NCI-H2171 treated with DMSO at 0.1 percent for 48 hours (cell line): Measurements from ENCODE around the gene SH3RF1.

Source experiments
- DNase-seq: peaks from one replicate; lab custom pipeline; 2025; lab: John Stamatoyannopoulos, UW

The SH3RF1 gene

DNA sequence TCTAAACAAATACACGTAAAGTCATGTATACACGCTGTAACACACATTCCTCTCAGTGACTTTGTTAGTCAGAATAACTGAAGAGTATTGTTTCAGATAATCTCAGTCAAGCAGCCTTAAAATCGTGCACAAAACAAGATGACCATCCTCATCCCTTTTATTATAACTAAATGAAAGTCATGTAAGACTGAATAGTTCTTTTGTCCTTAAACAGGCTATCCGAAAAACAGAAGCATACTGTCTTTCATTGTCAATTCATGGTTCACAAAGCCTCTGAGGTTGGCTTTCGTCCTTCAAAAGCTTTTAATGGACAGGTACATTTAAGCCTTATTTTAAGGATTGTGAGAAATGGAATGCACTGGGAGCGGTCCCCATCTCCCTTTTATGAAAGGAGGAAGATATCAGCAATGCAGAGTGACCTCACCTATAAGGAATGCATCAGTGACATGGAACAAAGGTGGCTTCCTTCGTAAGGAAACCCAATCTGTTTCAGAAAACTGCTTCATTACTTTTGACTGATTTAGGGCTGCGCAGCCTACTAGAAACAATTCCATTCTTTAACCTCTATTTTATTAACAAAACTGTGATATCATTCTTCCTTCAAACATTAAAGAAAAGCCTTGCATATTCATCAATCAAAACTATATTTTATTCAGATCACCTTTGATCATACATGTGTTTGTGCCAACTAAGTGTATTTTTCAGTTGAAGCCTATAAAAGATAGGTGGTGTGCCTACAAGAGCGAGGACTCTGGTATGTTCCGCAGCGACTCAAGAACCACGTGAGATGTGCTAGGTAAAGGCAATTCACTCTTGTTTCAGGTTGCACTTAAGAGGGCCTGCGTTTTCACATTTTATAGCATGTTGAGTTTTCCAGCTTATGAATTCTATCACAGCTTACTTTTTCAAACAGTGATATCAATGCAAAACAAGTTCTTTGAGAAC lies 19.2 kb downstream of the SH3RF1 start:
- no peak for DNase-seq

DNA sequence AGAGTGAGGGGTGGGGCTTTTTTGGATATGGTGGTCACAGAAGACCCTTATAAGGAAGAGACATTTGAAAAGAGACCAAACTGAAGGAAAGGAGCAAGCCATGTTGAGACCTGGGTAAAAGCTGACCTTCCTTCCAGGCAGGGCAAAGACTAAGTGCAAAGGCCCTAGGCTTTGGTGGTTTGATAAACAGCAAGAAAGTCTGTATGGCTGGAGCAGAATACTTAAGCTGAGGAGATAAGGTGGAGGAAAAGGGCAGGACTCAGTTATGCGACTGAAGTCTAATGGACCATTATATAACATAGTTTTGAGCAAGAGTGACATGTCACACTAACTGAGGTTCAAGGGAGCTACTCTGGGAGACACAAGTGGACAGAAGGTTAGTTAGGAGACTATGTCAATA lies 20.0 kb downstream of the SH3RF1 start:
- no peak for DNase-seq

DNA sequence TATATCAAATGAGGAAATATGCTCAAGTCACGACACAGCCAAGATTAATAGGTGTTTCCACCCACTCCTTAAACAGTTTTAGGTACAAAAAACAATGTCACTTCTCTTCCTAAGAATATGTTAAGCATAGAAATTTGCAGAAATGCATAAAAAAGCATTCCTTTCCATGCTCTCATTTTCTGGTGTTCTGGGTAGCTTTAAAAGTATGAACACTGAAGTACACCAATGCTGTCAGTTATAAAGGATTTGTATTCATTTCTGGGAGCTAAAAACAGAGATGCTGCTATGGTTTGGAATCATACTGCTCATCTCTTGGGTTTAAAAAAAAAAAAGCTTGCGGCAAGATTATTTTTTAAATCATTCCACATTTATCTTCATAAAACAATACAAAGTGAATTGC lies 20.8 kb downstream of the SH3RF1 start:
- DNase-seq = no peak

DNA sequence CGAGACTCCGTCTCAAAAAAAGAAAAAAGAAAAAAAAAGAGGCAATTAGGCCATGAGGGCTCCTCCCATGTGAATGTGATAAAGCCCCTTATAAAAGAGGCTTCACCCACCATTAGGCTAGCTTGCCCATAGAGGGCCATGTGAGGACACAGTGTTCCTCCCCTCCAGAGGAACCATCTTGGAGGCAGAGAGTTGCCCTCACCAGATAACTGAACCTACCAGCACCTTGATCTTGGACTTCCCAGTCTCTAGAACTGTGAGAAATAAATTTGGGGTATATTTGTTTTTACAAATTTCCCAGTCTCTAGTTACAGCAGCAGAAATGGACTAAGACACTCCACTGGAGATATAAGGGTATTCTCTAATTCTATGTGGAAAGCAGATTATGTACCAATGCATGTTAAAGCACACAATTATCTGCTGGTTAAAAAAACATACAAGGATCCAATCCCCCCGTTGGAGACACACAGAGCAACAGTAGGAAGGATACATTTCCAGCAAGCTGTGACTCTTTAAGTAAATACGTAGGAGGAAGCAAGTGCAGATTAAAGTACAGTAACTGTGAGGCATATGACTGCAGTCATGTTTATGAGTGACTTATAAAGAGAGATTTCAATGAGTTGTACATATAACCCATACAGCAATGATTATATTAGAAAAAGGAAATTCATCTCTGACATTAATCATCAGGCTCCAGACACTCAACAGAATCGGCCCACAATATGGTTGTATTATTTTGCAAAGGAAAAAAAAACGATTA lies 21.4 kb downstream of the SH3RF1 start:
- no peak for DNase-seq

DNA sequence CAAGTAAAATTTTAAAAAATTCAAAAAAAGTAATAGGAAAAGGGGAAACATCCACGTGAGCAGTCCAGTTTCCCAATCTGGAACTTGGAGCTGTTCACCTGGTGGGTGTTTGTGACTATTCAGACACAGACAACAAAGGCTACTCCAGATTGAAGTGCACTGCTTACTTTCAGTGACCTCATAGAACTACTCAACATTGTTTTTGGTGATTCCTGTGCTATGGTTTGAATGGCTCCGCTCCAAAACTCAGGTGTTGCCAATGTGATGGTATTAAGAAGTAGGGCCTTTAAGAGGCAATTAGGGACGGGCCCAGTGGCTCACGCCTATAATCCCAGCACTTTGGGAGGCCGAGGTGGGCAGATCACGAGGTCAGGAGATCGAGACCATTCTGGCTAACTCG lies 22.1 kb downstream of the SH3RF1 start:
- DNase-seq = no peak

DNA sequence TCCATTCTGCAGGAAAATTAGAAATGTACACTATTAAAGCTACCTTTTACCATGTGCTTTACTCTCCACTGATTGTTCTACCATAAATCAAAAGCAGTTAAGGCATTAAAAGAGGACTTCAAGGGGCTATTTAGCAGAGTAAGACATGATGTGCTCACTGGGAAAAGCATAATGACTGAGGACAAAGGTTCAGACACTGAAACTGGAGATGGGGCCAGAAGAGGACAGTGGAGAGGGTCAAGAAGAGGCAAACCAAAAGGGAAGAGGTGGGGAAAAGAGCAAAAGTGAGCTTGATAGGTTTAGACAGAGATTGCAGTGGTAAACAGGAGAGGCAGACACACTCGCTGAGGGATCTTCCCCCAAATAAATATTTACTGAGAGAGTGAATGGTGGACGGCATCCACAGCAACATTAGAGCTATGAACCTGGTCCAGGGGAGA lies 23.8 kb downstream of the SH3RF1 start:
- DNase-seq = no peak

DNA sequence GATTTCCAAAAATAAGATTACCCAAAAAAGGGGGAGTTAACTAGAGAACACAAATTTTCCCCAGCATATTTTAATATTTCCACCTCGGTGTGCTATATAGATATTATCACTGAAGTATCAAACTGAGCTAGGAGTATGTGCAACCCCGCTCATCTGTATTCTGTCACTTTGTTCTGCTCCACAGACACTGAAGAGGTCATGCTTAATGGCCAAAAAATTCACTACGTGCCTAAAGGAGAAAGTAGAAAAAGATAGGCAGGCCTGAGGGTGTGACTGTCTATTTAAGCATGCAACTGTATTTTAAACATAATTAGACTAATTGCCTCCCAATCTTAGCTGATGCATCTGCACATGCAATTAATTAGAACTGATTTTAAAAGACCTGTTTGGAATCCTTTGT lies 24.5 kb downstream of the SH3RF1 start:
- no peak for DNase-seq

DNA sequence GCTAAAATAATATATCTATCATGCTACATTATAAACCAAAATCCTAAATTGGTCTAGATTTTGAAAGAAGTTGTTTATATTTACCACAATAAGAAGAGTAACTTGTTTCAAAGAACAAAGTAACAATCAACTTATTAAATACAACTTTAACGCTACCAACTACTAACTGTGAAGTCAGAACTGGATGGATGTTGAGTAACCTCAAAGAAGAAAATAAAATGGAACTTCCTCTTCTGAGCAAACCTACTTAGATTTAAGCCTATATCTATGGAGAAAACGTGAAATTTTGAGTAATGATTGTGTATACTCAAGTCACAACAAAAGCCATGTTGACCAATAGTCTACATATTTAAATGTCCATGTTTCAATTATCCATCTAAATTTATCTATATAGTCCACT lies 25.7 kb downstream of the SH3RF1 start:
- no peak for DNase-seq

DNA sequence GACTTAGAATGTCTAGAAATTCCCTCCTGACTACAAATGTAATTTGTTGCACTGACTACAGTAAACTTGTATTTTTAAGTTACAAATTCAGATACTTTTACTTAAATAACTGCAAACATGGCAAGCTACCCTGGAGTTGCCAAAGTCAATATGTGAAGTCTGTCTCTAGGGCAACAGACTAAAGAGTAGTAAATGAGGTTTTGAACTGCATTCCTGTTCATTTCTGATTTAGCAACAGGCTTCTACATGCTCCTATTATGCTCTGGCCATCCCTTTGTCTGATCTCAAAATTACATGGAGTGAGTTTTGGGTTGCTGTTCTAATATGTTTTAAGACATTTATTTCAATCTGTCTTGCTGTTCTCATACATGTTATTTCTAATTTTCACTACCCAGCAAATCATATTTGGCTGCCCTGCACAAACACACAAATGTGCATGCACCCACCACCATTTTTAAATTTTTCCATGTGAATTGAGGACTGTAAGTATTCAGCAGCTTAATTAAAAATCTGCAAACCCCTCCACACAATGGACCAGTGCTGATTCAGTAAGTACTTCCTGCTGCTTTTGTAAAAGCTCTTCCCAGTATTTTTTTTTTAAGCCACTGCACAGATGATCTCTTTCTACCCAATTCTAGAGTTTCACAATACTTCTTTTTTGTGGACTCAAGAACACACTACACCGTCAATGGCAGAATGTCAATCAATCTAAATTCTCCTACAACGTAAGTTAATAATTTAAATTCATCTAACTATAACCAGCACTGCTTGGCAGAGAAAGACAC lies 26.7 kb downstream of the SH3RF1 start:
- DNase-seq = no peak

DNA sequence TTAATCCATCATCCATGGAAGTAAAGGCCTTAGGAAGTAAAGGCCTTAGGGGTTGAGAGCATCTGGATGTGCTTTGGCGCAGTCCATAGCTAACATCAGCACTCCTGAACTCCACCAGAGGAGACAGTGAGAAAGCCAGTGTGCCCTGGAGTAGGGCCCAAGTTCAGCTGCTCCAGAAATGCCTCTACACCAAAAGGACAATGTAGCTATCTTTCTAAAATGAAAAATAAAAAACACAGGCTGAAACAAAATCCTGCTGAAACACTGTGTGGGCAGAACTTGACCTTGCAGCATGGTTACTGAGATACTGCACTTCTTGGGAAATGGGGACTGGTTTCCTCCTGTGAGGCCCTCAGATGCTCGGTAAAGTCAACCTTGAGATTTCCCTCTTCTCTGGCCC lies 29.3 kb downstream of the SH3RF1 start:
- no peak for DNase-seq

DNA sequence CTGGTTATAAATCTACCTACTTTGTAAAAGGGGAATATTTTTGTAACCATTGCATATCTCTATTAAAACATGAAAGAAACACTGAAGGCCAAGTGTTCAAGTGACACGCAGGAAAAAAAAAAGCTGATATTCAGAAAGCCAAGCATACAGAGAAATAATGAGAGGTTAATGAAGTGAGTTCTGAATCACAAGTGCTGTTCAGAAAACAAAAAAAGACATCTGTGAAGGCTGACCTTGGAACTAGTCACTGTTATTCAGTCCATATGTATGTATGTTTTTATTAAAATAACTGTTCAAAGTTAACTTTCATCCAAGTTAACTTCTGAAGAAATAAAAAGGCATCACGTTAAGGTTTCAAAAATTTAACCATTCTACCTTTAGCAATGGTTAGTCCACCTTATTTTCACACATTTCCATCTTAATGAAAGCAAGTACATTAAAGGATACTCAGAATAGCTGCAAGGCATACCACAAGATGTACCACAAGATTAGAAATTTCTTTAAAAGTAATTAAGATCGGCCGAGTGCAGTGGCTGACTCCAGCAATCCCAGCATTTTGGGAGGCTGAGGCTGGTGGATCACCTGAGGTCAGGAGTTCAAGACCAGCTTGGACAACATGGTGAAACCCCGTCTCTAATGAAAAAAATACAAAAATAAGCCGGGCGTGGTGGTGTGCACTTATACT lies 31.4 kb downstream of the SH3RF1 start:
- no peak for DNase-seq

DNA sequence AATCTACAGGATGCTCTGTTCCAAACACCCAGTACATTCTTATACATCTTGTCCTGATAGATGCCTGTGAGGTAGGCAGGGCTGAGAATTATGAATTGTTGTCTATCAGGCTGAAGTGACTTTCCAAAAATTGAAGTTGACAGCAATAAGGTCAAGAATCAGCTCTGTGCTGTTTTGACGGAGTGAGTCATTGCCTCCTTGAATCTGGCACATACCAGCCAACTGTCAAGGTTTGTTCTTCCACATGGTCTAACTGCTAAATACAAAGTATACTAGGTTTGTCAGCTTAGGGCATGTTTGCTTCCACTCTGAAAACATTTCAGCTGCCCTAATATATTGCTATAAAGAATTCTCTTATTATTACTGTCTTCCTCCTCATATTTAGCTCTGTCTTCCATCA lies 32.3 kb downstream of the SH3RF1 start:
- DNase-seq = no peak

DNA sequence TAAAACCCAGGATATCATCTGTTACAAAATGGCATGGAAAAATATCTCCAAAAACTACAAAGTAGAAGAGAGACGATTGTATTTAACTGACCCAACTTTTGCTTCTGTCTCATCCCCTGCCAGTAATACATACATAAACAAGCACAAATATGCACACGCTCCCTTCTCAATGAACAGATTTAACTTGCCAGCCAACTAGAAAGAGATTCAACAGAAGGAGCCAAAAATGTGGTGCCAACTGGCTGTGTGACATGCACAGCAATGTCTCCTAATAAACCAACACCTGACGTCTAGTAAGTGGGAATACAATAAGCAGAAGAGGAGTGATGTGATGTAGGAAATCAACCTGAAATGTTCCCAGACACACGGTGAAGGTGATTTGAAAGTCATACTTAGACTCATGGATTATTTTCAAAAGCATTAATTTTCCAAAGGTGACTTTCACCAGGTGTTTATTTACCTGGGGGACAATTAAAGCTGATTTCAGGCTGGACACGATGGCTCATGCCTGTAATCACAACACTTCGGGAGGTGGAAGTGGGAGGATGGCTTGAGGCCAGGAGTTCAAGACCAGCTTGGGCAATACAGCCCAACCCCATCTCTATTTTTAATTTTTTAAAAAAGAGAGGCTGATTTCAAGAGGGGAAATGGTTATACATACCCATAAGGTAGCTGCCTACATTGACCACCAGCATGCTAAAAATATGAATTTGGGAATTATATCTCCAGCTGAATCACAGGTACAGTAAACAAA lies 33.7 kb downstream of the SH3RF1 start:
- peak; percentile 53 for DNase-seq

DNA sequence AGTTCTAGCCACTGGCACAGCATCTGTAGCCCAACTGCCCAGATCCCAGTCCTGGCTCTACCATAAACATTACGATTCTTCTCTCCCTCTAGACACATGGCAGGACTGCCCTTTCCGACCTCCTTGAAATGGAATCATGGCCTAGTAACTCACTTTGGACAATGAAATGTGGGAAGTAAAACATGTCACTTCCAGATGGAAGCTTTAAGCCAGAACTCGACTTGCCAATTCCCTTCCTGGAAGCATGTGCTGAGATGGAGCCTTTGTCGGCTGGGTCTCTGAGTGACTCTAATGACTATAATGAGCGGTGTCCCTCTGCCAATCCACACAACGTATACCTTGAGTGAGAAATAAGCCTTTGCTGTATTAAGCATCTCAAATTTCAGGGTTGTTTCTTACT lies 34.7 kb downstream of the SH3RF1 start:
- no peak for DNase-seq

DNA sequence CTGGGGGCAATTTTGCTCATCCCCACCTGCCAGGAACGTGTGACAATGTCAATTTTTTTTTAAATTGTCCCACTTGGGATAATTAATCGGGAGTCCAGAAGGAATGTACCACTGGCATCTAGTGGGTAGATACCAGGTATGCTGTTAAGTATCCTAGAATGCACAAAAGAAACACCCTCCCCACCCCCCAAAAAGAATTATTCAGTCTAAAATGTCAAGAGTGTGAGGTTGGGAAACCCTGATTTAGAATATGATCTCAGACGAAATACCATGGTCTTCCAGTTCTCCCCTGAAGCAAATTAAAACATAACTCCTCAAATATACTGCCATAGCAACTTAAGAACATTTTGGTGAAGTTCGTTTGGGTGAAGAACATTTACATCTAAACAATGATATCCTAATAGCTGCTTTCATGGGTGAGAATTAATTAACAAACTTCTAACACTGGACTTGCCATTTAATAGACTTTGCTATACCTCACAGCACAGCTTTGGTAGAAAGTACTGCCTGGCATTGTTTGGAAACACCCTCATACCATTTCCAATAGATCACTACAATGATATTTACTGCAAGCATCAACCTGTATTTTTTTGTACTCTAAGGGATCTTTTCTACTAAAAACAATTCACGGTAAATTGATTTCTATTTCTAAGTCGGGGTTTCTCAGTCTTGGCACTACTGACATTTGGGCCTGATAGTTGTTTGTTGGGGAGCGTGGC lies 36.5 kb downstream of the SH3RF1 start:
- no peak for DNase-seq

DNA sequence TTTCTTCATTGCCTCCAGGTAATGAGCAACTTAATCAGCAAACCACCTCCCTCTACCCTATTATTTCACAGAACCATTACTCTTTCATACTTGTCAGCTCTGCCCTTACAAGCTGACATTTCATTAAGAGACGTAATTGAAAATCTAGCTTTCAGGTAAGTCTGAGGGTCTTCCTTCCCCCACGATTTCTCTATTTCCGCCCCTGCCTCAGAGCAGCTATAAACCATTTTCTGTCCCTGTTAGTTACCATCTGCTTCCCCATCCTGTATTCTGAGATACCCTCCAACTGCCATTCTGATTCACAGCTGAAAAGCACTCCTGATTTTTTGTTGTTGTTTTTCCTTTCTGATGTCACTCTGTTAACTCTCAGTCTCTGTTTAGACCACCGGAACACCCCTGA lies 37.1 kb downstream of the SH3RF1 start:
- peak; percentile 22 for DNase-seq

DNA sequence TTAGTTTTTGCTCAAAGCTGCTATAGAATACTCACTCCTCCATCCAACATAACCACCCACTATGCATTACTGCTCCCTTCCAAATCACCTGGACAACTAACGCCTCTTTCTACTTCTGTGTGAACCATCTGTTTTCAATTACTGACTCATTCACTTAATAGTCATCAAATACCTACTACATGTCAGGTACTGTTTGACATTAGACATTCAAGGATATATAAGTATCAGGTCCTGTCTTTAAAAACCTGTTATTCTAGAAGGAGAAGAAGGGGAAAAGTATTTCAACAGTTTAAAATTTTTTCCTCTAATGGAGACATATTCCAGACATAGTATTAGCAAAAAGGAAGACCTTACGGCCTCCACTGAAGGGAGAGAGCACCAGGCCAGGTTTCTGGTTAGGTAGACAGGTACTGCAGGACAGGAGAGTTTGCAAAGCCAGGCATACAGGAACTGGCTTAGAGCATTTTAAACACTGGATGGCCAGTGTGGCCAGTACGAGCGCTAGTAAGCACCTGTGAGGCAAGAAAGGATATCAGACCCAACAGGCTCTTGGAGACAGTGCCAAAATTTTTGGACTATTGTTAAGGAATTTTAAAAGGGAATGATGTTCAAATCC lies 39.0 kb downstream of the SH3RF1 start:
- no peak for DNase-seq

DNA sequence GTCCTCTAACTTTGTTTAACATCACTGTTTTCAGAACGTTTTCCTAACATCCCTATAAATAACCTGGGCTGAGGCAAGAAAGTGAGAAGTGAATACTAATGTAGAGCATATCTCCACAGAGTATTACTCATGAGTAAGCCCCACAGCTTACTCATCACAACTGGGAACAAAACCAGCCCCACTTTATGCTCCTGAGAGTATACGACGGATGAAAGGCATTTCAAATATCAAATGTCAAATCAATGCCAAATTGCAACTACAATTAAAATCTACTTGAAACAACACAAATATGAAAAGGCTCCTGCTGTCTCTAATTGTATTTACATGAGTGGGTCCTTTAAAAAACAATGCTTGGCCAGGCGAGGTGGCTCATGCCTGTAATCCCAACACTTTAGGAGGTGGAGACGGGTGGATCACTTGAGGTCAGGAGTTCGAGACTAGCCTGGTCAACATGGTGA lies 41.2 kb downstream of the SH3RF1 start:
- peak; percentile 4 for DNase-seq

DNA sequence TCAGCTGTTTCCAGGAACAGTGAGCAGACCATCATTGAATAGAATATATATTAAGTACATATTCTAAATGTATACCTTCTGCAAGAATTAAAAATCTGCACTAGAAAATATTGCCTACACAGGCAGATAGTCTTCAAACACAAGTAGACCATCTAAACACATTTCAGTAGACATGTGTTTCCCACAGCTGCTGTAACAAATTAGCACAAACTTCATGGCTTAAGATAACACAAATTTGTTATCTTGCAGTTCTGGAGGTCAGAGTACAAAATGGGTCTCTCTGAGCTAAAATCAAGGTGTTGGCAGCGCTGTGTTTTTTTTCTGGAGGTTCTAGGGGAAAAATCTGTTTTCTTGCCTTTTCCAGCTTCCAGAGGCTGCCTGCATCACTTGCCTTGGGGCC lies 42.7 kb downstream of the SH3RF1 start:
- no peak for DNase-seq

DNA sequence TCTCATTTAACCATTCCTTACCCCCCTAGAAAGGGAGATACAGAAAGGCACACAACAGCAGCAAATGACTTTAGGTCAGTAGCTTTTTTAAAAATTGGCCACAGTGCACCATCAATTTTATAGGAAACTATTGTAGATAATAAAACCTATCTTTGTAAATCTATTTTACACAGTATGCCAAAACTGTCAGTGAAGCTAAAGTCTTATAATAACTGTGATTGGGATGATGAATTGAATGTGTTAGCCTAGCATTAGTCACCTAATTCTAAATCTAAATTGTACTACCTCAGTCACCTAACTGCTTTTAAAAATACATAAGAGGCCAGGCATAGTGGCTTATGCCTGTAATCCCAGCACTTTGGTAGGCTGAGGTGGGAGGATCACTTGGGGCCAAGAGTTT lies 44.2 kb downstream of the SH3RF1 start:
- DNase-seq = no peak
